GM19099 (cell line): ENCODE measurements around the gene PDCD7.

Source experiments
- POLR2A ChIP-seq: IDR thresholded peaks from 3 replicates; pipeline ENCODE4 v1.6.1; 2011; ENCODE audit warnings: low read depth; ENCODE audit not compliant: insufficient read length; ENCODE audit errors: extremely low read depth

Gene PDCD7

GRCh38 chr15:65133548-65134200 lies at the start of gene PDCD7:
TSS of gene PDCD7 (minus strand) at chr15:65133808. CDS start at chr15:65133781, 27 bp downstream.
- peak; percentile 93 for TF ChIP-seq POLR2A

GRCh38 chr15:65182538-65182937 lies 48.9 kb upstream of the PDCD7 start:
- no peak for TF ChIP-seq POLR2A

GRCh38 chr15:65180167-65180566 lies 46.6 kb upstream of the PDCD7 start:
- no peak for TF ChIP-seq POLR2A

GRCh38 chr15:65177901-65178300 lies 44.3 kb upstream of the PDCD7 start:
- no peak for TF ChIP-seq POLR2A

- TF ChIP-seq POLR2A, result no peak
Observed at GRCh38 chr15:65176056-65176455, 42.4 kb upstream of the PDCD7 start.

GRCh38 chr15:65175511-65175910 lies 41.9 kb upstream of the PDCD7 start:
- TF ChIP-seq POLR2A, result no peak

- no peak for TF ChIP-seq POLR2A
Observed at GRCh38 chr15:65174509-65174908, 40.9 kb upstream of the PDCD7 start.

- no peak for TF ChIP-seq POLR2A
Observed at GRCh38 chr15:65172531-65172930, 38.9 kb upstream of the PDCD7 start.

- TF ChIP-seq POLR2A, result no peak
Observed at GRCh38 chr15:65171428-65171827, 37.8 kb upstream of the PDCD7 start.

- no peak for TF ChIP-seq POLR2A
Observed at GRCh38 chr15:65165875-65166274, 32.3 kb upstream of the PDCD7 start.

- no peak for TF ChIP-seq POLR2A
Observed at GRCh38 chr15:65164139-65164538, 30.5 kb upstream of the PDCD7 start.

GRCh38 chr15:65163041-65163440 lies 29.4 kb upstream of the PDCD7 start:
- TF ChIP-seq POLR2A, result no peak

- TF ChIP-seq POLR2A, result no peak
Observed at GRCh38 chr15:65156692-65157091, 23.1 kb upstream of the PDCD7 start.

GRCh38 chr15:65154720-65155119 lies 21.1 kb upstream of the PDCD7 start:
- TF ChIP-seq POLR2A, result no peak

- TF ChIP-seq POLR2A, result no peak
Observed at GRCh38 chr15:65147902-65148301, 14.3 kb upstream of the PDCD7 start.

- TF ChIP-seq POLR2A, result no peak
Observed at GRCh38 chr15:65146438-65146837, 12.8 kb upstream of the PDCD7 start.

GRCh38 chr15:65134538-65134937 lies 930 bp upstream of the PDCD7 start:
- TF ChIP-seq POLR2A, result no peak

GRCh38 chr15:65132878-65133547 lies 595 bp downstream of the PDCD7 start:
- peak; percentile 28 for TF ChIP-seq POLR2A

- TF ChIP-seq POLR2A, result no peak
Observed at GRCh38 chr15:65130941-65131340, 2.7 kb downstream of the PDCD7 start.
